Smooth muscle cell (in vitro differentiated cells): ENCODE data around the gene PCGF2. TPM values are rescaled to one million over a fixed set of nuclear protein-coding genes. Genes with fewer than 3 reads are reported as not detected.

Experiments
- DNase-seq: peaks from one replicate; lab custom pipeline; 2025; ENCODE audit not compliant: unreplicated experiment; lab: John Stamatoyannopoulos, UW
- H2AFZ ChIP-seq: fragments of 200-600 bp; sonication (generic); 2 replicates; pipeline ENCODE4 v1.6.0; 2016; ENCODE audit warnings: antibody characterized with exemption, low read depth, mild to moderate bottlenecking
- H3F3A ChIP-seq: fragments of 200-600 bp; sonication (generic); 2 replicates; pipeline ENCODE4 v1.6.0; 2017; ENCODE audit warnings: antibody characterized with exemption, low read depth
- H3K27ac ChIP-seq: fragments of 200-600 bp; sonication (generic); 2 replicates; pipeline ENCODE4 v1.5.1; 2016; ENCODE audit warnings: low read depth, mild to moderate bottlenecking
- H3K27me3 ChIP-seq: fragments of 200-600 bp; sonication (generic); 2 replicates; pipeline ENCODE4 v1.6.1; 2016; ENCODE audit warnings: low read depth, mild to moderate bottlenecking
- H3K36me3 ChIP-seq: fragments of 200-600 bp; sonication (generic); 2 replicates; pipeline ENCODE4 v1.5.1; 2016; ENCODE audit warnings: low read depth
- H3K4me1 ChIP-seq: fragments of 200-600 bp; sonication (generic); 2 replicates; pipeline ENCODE4 v1.5.1; 2016; ENCODE audit warnings: low read depth
- H3K4me2 ChIP-seq: fragments of 200-600 bp; sonication (generic); 2 replicates; pipeline ENCODE4 v1.6.0; 2016; ENCODE audit warnings: mild to moderate bottlenecking
- H3K4me3 ChIP-seq: fragments of 200-600 bp; sonication (generic); 2 replicates; pipeline ENCODE4 v1.5.1; 2016; ENCODE audit warnings: mild to moderate bottlenecking
- H3K79me2 ChIP-seq: fragments of 200-600 bp; sonication (generic); 2 replicates; pipeline ENCODE4 v1.6.0; 2016; ENCODE audit warnings: low read depth, mild to moderate bottlenecking
- H3K9ac ChIP-seq: fragments of 200-600 bp; sonication (generic); 2 replicates; pipeline ENCODE4 v1.6.0; 2016; ENCODE audit warnings: low read depth
- H3K9me3 ChIP-seq: fragments of 200-600 bp; sonication (generic); replicated peaks from 2 replicates; pipeline ENCODE4 v1.5.1; 2016; ENCODE audit warnings: low read depth
- H4K20me1 ChIP-seq: fragments of 200-600 bp; sonication (generic); 2 replicates; pipeline ENCODE4 v1.6.0; 2016; ENCODE audit warnings: low read depth
- CTCF ChIP-seq: fragments of 200-600 bp; sonication (generic); IDR thresholded peaks from 2 replicates; pipeline ENCODE4 v1.5.1; 2017; ENCODE audit warnings: borderline replicate concordance, mild to moderate bottlenecking, antibody characterized with exemption; ENCODE audit not compliant: insufficient read depth, poor library complexity, severe bottlenecking
- WGBS: methylation state at CpG from one replicate; pipeline ENCODE4 v1.1.7; 2016; ENCODE audit warnings: low lambda C conversion rate; 5-methylcytosine and 5-hydroxymethylcytosine counted together
- polyA plus RNA-seq: library from polyadenylated mRNA; unstranded; fragments of >200 nt; fragmentation: Nextera tagmentation; extraction: Ambion mirVana; gene quantifications from 2 replicates; pipeline ENCODE4 v1.2.1, GENCODE V29; 2016
- total RNA-seq: library from RNA; depleted of rRNA; stranded (reverse); fragments of >200 nt; gene quantifications from 2 replicates; pipeline ENCODE4 v1.2.3, GENCODE V29; 2014

The PCGF2 gene
- total and polyA plus RNA-seq, 2 experiments from 2014 or later = 6.1 to 11.6 TPM

DNA sequence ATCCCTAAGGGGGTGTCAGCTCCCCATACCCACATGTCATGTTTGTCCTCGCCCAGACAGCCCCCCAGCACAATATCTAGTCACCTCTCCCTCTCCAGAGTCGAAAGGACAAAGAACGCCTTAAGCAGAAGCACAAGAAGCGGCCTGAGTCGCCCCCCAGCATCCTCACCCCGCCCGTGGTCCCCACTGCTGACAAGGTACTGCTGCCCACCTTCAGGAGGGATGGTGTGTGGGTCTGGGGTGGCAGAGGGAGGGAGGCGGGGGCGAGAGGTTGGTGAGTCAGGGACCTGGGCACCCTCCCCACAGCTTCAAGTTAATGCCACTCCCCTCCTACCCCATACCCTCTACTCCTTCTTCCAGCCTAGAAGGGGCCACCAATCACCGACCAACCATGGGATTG, 35.5 kb downstream of the PCGF2 start:
- H4K20me1 ChIP-seq = peaks cover 8% of the 10 kb centered on the region
- H3K4me1 ChIP-seq = no peaks in the 10 kb centered on the region
- TF ChIP-seq CTCF = no peak
- H3K4me2 ChIP-seq = no peak overlapping the region
- H3K4me3 ChIP-seq = no peak overlapping the region
- H3K36me3 ChIP-seq = no peaks in the 10 kb centered on the region
- H2AFZ ChIP-seq = no peak overlapping the region
- H3F3A ChIP-seq = no peaks in the 10 kb centered on the region
- no peaks in the 10 kb centered on the region for H3K27me3 ChIP-seq
- no peak overlapping the region for H3K9ac ChIP-seq
- DNase-seq = no peak
- H3K9me3 ChIP-seq = no peaks in the 10 kb centered on the region
- H3K79me2 ChIP-seq = no peaks in the 10 kb centered on the region
- H3K27ac ChIP-seq = no peak overlapping the region
- WGBS = 98% methylated on average over 10 of the region's 10 CpGs

- no peaks in the 10 kb centered on the region for H3K36me3 ChIP-seq
- WGBS = 93% methylated on average over 26 of the region's 26 CpGs
- H3K9ac ChIP-seq = no peak overlapping the region
Measured at GRCh38 chr17:38711792-38712571, 36.2 kb downstream of the PCGF2 start.

GRCh38 chr17:38710985-38711384, 37.2 kb downstream of the PCGF2 start:
- Histone ChIP-seq H3K9ac (no peak overlapping the region), H3F3A (no peaks in the 10 kb centered on the region), H3K36me3 (no peaks in the 10 kb centered on the region), H3K79me2 (no peaks in the 10 kb centered on the region), H3K27me3 (no peaks in the 10 kb centered on the region), H4K20me1 (peaks cover 22% of the 10 kb centered on the region), H3K4me3 (no peak overlapping the region), H2AFZ (no peak overlapping the region), H3K9me3 (no peaks in the 10 kb centered on the region), H3K4me1 (peaks cover 5% of the 10 kb centered on the region), H3K27ac (no peak overlapping the region), H3K4me2 (no peak overlapping the region)
- no peak for DNase-seq
- no peak for TF ChIP-seq CTCF
- WGBS = 86% methylated on average over 5 of the region's 5 CpGs

More at GRCh38 chr17:38711792-38712571, 36.2 kb downstream of the PCGF2 start:
- no peak for DNase-seq
- H3K4me2 ChIP-seq = no peak overlapping the region
- H3K79me2 ChIP-seq = no peaks in the 10 kb centered on the region
- no peak for TF ChIP-seq CTCF
- H3K4me3 ChIP-seq = no peak overlapping the region
- no peak overlapping the region for H3K27ac ChIP-seq
- no peaks in the 10 kb centered on the region for H3K9me3 ChIP-seq
- H3K4me1 ChIP-seq = no peaks in the 10 kb centered on the region
- no peaks in the 10 kb centered on the region for H3K27me3 ChIP-seq
- H4K20me1 ChIP-seq = peaks cover 12% of the 10 kb centered on the region
- no peaks in the 10 kb centered on the region for H3F3A ChIP-seq
- H2AFZ ChIP-seq = no peak overlapping the region

DNA sequence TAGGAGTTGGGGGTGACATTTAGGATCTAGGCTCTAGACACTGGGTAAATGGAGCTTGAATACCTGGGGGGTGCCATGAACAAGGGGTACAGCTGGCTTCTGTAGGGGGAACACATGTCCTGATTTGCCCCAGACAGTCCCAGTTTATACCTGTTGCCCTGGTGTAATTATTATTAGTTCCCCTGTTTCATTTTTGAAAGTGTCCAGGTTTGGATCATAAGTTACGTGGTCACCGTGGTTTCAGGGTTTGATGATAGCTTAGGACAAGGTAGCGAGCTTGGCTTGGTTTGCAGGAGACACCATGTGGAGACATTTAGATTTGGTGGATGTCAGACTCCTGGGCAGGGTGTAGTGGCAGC, 37.6 kb downstream of the PCGF2 start:
- H3F3A ChIP-seq = no peaks in the 10 kb centered on the region
- 98% methylated on average over 3 of the region's 3 CpGs for WGBS

More for the DNA sequence above, 37.6 kb downstream of the PCGF2 start:
- Histone ChIP-seq H3K9me3 (no peaks in the 10 kb centered on the region), H3K9ac (no peak overlapping the region), H3K27ac (no peak overlapping the region), H3K4me2 (no peak overlapping the region), H3K79me2 (no peaks in the 10 kb centered on the region), H3K36me3 (no peaks in the 10 kb centered on the region), H3K4me1 (peaks cover 5% of the 10 kb centered on the region), H2AFZ (no peak overlapping the region), H3K4me3 (no peak overlapping the region), H3K27me3 (no peaks in the 10 kb centered on the region), H4K20me1 (peaks cover 22% of the 10 kb centered on the region)
- TF ChIP-seq CTCF = no peak
- no peak for DNase-seq
